Testis (tissue), 3 donors: ENCODE data around the gene GNG13. TPM values are rescaled to one million over a fixed set of nuclear protein-coding genes. Genes with fewer than 3 reads are reported as not detected.

Experiments
- DNase-seq: peaks from one replicate; pipeline ENCODE4 v3.0.0-alpha.2; 2019
- H3K27ac ChIP-seq, 2 donors: fragments of 200-600 bp; sonication (generic); one replicate each; pipeline ENCODE4 v1.5.1; 2019
- H3K27me3 ChIP-seq: fragments of 200-600 bp; sonication (generic); one replicate; pipeline ENCODE4 v1.5.1; 2019
- H3K36me3 ChIP-seq: fragments of 200-600 bp; sonication (generic); one replicate; pipeline ENCODE4 v1.5.1; 2017; ENCODE audit warnings: low read depth; ENCODE audit errors: missing control alignments
- H3K4me1 ChIP-seq: fragments of 200-600 bp; sonication (generic); one replicate; pipeline ENCODE4 v1.5.1; 2019
- H3K4me3 ChIP-seq, 2 donors: fragments of 200-600 bp; sonication (generic); one replicate each; pipeline ENCODE4 v1.5.1; 2017 to 2019
- H3K9me3 ChIP-seq: fragments of 200-600 bp; sonication (generic); one replicate; pipeline ENCODE4 v1.5.1; 2017
- CTCF ChIP-seq, 3 experiments: fragments of 450-650 bp in 2 of 3; fragments of 200-600 bp in 1 of 3; sonication (generic) in 1 of 3; IDR thresholded peaks; one replicate each; pipeline ENCODE4 v1.5.1; 2016 to 2019; ENCODE audit warnings: antibody characterized with exemption in 3 of 3, mild to moderate bottlenecking in 2 of 3, moderate library complexity in 1 of 3
- POLR2A ChIP-seq: fragments of 450-650 bp; IDR thresholded peaks from one replicate; pipeline ENCODE4 v1.6.1; 2017; ENCODE audit warnings: antibody characterized with exemption, mild to moderate bottlenecking, moderate library complexity
- WGBS, 2 donors: methylation state at CpG; one replicate each; pipeline ENCODE4 v1.1.5; 2018; 5-methylcytosine and 5-hydroxymethylcytosine counted together
- intact Hi-C: fragments of 100-400 bp; cut with DNase I; formaldehyde crosslinking; loops from one replicate; pipeline ENCODE4 v1.15.1; 2023; ENCODE audit warnings: low total_unique reads
- polyA plus RNA-seq: library from polyadenylated mRNA; stranded (reverse); fragments of 350-450 nt; fragmentation: Illumina TruSeq; extraction: RNeasy Lipid Tissue Mini Kit (QIAGEN cat#74804); gene quantifications from one replicate; pipeline ENCODE4 v1.2.3, GENCODE V29; 2014; ENCODE audit warnings: low read depth, low replicate concordance; ENCODE audit not compliant: insufficient read depth
- total RNA-seq, 2 donors: library from RNA; depleted of rRNA; stranded (reverse); fragments of >200 nt; gene quantifications; one replicate each; pipeline ENCODE4 v1.2.3, GENCODE V29; 2016

Gene GNG13
- total and polyA plus RNA-seq, 3 donors from 2014 or later = not detected

GRCh38 chr16:803754-804080 lies 3.2 kb upstream of the GNG13 start:
- no peaks in the 10 kb centered on the region for H3K36me3 ChIP-seq
- no peak overlapping the region for H3K4me3 ChIP-seq
- H3K4me1 ChIP-seq = peaks cover 11% of the 10 kb centered on the region
- intact Hi-C loops = no loop called here
- H3K27ac ChIP-seq = no peak overlapping the region
- DNase-seq = no peak
- TF ChIP-seq CTCF (IDR thresholded peaks at IDR 0.05) (no peak), POLR2A (no peak)
- H3K27me3 ChIP-seq = no peaks in the 10 kb centered on the region
- 41 to 58% methylated on average over 8 of the region's 8 CpGs for WGBS, 2 donors
- H3K9me3 ChIP-seq = no peaks in the 10 kb centered on the region

- no peak for DNase-seq
- H3K4me3 ChIP-seq = no peak overlapping the region
- WGBS, 2 donors = 58 to 71% methylated on average over 6 to 33 of the region's 33 CpGs
- H3K27me3 ChIP-seq = no peaks in the 10 kb centered on the region
- H3K36me3 ChIP-seq = no peaks in the 10 kb centered on the region
- H3K27ac ChIP-seq = no peak overlapping the region
- TF ChIP-seq POLR2A = no peak
- no peak for TF ChIP-seq CTCF (IDR thresholded peaks at IDR 0.05)
- peaks cover 7% of the 10 kb centered on the region for H3K4me1 ChIP-seq
- intact Hi-C loops = no loop called here
- H3K9me3 ChIP-seq = no peaks in the 10 kb centered on the region
Observed at GRCh38 chr16:802914-803753, 2.6 kb upstream of the GNG13 start.

- Histone ChIP-seq H3K27ac (no peak overlapping the region), H3K9me3 (no peaks in the 10 kb centered on the region), H3K4me3 (no peak overlapping the region), H3K27me3 (no peaks in the 10 kb centered on the region), H3K36me3 (no peaks in the 10 kb centered on the region), H3K4me1 (peaks cover 7% of the 10 kb centered on the region)
- WGBS, 2 donors = 74% methylated on average over 7 of the region's 7 CpGs; no CpG with 5 or more reads in 1 of the 2 donors
- TF ChIP-seq POLR2A (no peak), CTCF (IDR thresholded peaks at IDR 0.05) (no peak)
- no peak for DNase-seq
- intact Hi-C loops = no loop called here
Observed at GRCh38 chr16:802461-802860, 1.9 kb upstream of the GNG13 start.

- Histone ChIP-seq H3K9me3 (no peaks in the 10 kb centered on the region), H3K4me3 (no peak overlapping the region), H3K36me3 (no peaks in the 10 kb centered on the region), H3K27ac (no peak overlapping the region), H3K4me1 (peaks cover 7% of the 10 kb centered on the region), H3K27me3 (no peaks in the 10 kb centered on the region)
- TF ChIP-seq CTCF (IDR thresholded peaks at IDR 0.05) (no peak), POLR2A (no peak)
- 65 to 90% methylated on average over 2 to 22 of the region's 22 CpGs for WGBS, 2 donors
- DNase-seq = no peak
- intact Hi-C loops = no loop called here
Observed at GRCh38 chr16:801584-802363, 1.2 kb upstream of the GNG13 start.
